ENCODE data around the gene SORBS1. TPM values are rescaled to one million over a fixed set of nuclear protein-coding genes. Genes with fewer than 3 reads are reported as not detected.

SORBS1 gene
- total and polyA plus RNA-seq, 2 of the 13 experiments (the other 11 are each of a cell fraction or from before 2014, with no cell fraction given): 16.8 to 39.8 TPM

GRCh38 chr10:95335933-95336699, 225.1 kb downstream of the SORBS1 start (continued):
- TF ChIP-seq ZNF180 (CRISPR knock-in tag; IDR thresholded peaks at IDR 0.05; ENCODE audit: borderline replicate concordance, low read depth) (no peak), SMC3 (IDR thresholded peaks at IDR 0.05; ENCODE audit: low read length) (no peak), ZNF230 (CRISPR knock-in tag; IDR thresholded peaks at IDR 0.05) (no peak), MYNN (CRISPR knock-in tag; IDR thresholded peaks at IDR 0.05; ENCODE audit: low read depth) (no peak), ZBTB25 (CRISPR knock-in tag; IDR thresholded peaks at IDR 0.05) (no peak), KDM1A (CRISPR knock-in tag; IDR thresholded peaks at IDR 0.05) (no peak), TAF1 (CRISPR knock-in tag; IDR thresholded peaks at IDR 0.05) (no peak), CEBPB (IDR thresholded peaks at IDR 0.05; ENCODE audit: borderline replicate concordance, low read depth, low read length) (no peak), ZNF564 (CRISPR knock-in tag; IDR thresholded peaks at IDR 0.05) (no peak), NFATC3 (CRISPR knock-in tag; IDR thresholded peaks at IDR 0.05) (no peak), FOXA1 (IDR thresholded peaks at IDR 0.05) (no peak), FOXA1 (CRISPR knock-in tag; IDR thresholded peaks at IDR 0.05) (peak; percentile 77), TBX2 (CRISPR knock-in tag; IDR thresholded peaks at IDR 0.05; ENCODE audit: borderline replicate concordance) (peak; percentile 44; the same call in 1 of the 2 replicates), ZMYM4 (CRISPR knock-in tag; IDR thresholded peaks at IDR 0.05) (0 out of 2 replicates have a peak, but pooled peaks have one; percentile 13), NR2F1 (CRISPR knock-in tag; IDR thresholded peaks at IDR 0.05) (no peak), ZNF660 (CRISPR knock-in tag; IDR thresholded peaks at IDR 0.05; ENCODE audit: borderline replicate concordance, low read depth) (no peak), ZNF225 (CRISPR knock-in tag; IDR thresholded peaks at IDR 0.05) (no peak), PRPF4 (IDR thresholded peaks at IDR 0.05; ENCODE audit: low read depth, low read length, poor library complexity, severe bottlenecking) (no peak)
- TF ChIP-seq, protein P1, sequence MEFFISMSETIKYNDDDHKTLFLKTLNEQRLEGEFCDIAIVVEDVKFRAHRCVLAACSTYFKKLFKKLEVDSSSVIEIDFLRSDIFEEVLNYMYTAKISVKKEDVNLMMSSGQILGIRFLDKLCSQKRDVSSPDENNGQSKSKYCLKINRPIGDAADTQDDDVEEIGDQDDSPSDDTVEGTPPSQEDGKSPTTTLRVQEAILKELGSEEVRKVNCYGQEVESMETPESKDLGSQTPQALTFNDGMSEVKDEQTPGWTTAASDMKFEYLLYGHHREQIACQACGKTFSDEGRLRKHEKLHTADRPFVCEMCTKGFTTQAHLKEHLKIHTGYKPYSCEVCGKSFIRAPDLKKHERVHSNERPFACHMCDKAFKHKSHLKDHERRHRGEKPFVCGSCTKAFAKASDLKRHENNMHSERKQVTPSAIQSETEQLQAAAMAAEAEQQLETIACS (CRISPR knock-in tag; IDR thresholded peaks at IDR 0.05): no peak
- TF ChIP-seq, protein P2, sequence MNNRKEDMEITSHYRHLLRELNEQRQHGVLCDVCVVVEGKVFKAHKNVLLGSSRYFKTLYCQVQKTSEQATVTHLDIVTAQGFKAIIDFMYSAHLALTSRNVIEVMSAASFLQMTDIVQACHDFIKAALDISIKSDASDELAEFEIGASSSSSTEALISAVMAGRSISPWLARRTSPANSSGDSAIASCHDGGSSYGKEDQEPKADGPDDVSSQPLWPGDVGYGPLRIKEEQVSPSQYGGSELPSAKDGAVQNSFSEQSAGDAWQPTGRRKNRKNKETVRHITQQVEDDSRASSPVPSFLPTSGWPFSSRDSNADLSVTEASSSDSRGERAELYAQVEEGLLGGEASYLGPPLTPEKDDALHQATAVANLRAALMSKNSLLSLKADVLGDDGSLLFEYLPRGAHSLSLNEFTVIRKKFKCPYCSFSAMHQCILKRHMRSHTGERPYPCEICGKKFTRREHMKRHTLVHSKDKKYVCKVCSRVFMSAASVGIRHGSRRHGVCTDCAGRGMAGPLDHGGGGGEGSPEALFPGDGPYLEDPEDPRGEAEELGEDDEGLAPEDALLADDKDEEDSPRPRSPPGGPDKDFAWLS (CRISPR knock-in tag; IDR thresholded peaks at IDR 0.05; ENCODE audit: borderline replicate concordance): no peak
- TF ChIP-seq, protein P3, sequence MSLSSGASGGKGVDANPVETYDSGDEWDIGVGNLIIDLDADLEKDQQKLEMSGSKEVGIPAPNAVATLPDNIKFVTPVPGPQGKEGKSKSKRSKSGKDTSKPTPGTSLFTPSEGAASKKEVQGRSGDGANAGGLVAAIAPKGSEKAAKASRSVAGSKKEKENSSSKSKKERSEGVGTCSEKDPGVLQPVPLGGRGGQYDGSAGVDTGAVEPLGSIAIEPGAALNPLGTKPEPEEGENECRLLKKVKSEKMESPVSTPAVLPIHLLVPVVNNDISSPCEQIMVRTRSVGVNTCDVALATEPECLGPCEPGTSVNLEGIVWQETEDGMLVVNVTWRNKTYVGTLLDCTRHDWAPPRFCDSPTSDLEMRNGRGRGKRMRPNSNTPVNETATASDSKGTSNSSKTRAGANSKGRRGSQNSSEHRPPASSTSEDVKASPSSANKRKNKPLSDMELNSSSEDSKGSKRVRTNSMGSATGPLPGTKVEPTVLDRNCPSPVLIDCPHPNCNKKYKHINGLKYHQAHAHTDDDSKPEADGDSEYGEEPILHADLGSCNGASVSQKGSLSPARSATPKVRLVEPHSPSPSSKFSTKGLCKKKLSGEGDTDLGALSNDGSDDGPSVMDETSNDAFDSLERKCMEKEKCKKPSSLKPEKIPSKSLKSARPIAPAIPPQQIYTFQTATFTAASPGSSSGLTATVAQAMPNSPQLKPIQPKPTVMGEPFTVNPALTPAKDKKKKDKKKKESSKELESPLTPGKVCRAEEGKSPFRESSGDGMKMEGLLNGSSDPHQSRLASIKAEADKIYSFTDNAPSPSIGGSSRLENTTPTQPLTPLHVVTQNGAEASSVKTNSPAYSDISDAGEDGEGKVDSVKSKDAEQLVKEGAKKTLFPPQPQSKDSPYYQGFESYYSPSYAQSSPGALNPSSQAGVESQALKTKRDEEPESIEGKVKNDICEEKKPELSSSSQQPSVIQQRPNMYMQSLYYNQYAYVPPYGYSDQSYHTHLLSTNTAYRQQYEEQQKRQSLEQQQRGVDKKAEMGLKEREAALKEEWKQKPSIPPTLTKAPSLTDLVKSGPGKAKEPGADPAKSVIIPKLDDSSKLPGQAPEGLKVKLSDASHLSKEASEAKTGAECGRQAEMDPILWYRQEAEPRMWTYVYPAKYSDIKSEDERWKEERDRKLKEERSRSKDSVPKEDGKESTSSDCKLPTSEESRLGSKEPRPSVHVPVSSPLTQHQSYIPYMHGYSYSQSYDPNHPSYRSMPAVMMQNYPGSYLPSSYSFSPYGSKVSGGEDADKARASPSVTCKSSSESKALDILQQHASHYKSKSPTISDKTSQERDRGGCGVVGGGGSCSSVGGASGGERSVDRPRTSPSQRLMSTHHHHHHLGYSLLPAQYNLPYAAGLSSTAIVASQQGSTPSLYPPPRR (CRISPR knock-in tag; IDR thresholded peaks at IDR 0.05; ENCODE audit: borderline replicate concordance): no peak
